ENCODE results near the gene ZNF224. TPM values are rescaled to one million over a fixed set of nuclear protein-coding genes. Genes with fewer than 3 reads are reported as not detected.
A peak's percentile ranks its signal among the peaks of the same experiment; 100 is the strongest.

ZNF224 gene
- 10 to 100 TPM; 16.2 to 34.1 (median 28.4) TPM for total RNA-seq

- WGBS, 2 donors = 0 to 1% methylated on average over 43 to 50 of the region's 50 CpGs
- Histone ChIP-seq H3K9me3 (peaks cover 0 to 20% (median 0%) of the 10 kb centered on the region in 4 donors), H3K4me3 (peak within 1 kb of the TSS; percentile 47 to 79 (median 68)), H3K36me3 (peaks cover 0 to 31% (median 0%) of the 10 kb centered on the region in 3 donors), H3K27me3 (no peaks in the 10 kb centered on the region), H3K4me1 (peaks cover 0 to 24% (median 6%) of the 10 kb centered on the region in 4 donors), H3K27ac (peak within 1 kb of the TSS in 3 of 4 donors; percentile 75 to 79 (median 77))
- TF ChIP-seq CTCF (IDR thresholded peaks at IDR 0.05) (no peak), POLR2A (IDR thresholded peaks at IDR 0.05) (peak in 1 of 2 donors; percentile 34), EP300 (IDR thresholded peaks at IDR 0.05) (peak; percentile 52 to 81)
- peak; percentile 75 to 85 for DNase-seq (ENCODE audit: low spot score in 2 of 2)
Measured at GRCh38 chr19:44093931-44094765, at the start of gene ZNF224. Gene ZNF224, plus strand, starts transcription at chr19:44094361. Its CDS starts 3,513 bp downstream, at chr19:44097874.

GRCh38 chr19:44050740-44051649 lies 43.2 kb upstream of the ZNF224 start:
- H3K27ac ChIP-seq = peak overlapping the region in 3 of 4 donors; percentile 39 to 81 (median 42)
- no peak for DNase-seq (ENCODE audit: low spot score in 2 of 2)
- H3K36me3 ChIP-seq = peaks cover 2 to 19% (median 3%) of the 10 kb centered on the region in 3 donors
- WGBS, 2 donors = 13 to 17% methylated on average over 21 of the region's 21 CpGs
- peak overlapping the region; percentile 52 to 70 (median 60) for H3K4me3 ChIP-seq
- peaks cover 0 to 10% of the 10 kb centered on the region in 2 donors for H3K27me3 ChIP-seq
- peaks cover 0 to 23% (median 0%) of the 10 kb centered on the region in 4 donors for H3K9me3 ChIP-seq
- peaks cover 0 to 16% (median 2%) of the 10 kb centered on the region in 4 donors for H3K4me1 ChIP-seq
- TF ChIP-seq CTCF (IDR thresholded peaks at IDR 0.05) (no peak), EP300 (IDR thresholded peaks at IDR 0.05) (no peak), POLR2A (IDR thresholded peaks at IDR 0.05) (no peak)

GRCh38 chr19:44051650-44052402 lies 42.3 kb upstream of the ZNF224 start, which contains the start of gene ZNF223:
Gene ZNF223, plus strand, starts transcription at chr19:44052036. Its CDS starts 3,141 bp downstream, at chr19:44055177.
- Histone ChIP-seq H3K4me1 (peaks cover 0 to 16% (median 2%) of the 10 kb centered on the region in 4 donors), H3K4me3 (peak within 1 kb of the TSS; percentile 52 to 70 (median 60)), H3K27me3 (peaks cover 0 to 10% of the 10 kb centered on the region in 2 donors), H3K9me3 (peaks cover 0 to 20% (median 0%) of the 10 kb centered on the region in 4 donors), H3K27ac (peak within 1 kb of the TSS in 3 of 4 donors; percentile 59 to 81 (median 67)), H3K36me3 (peaks cover 3 to 25% (median 3%) of the 10 kb centered on the region in 3 donors)
- TF ChIP-seq EP300 (IDR thresholded peaks at IDR 0.05) = peak; percentile 80 to 92
- no peak for TF ChIP-seq CTCF (IDR thresholded peaks at IDR 0.05)
- 1% methylated on average over 37 of the region's 38 CpGs for WGBS, 2 donors
- DNase-seq (ENCODE audit: low spot score in 2 of 2) = peak; percentile 85 to 92

GRCh38 chr19:44055870-44056269 lies 38.3 kb upstream of the ZNF224 start:
- H3K36me3 ChIP-seq = peaks cover 3 to 65% (median 9%) of the 10 kb centered on the region in 3 donors
- TF ChIP-seq POLR2A (IDR thresholded peaks at IDR 0.05) = no peak
- TF ChIP-seq CTCF (IDR thresholded peaks at IDR 0.05) = no peak
- TF ChIP-seq EP300 (IDR thresholded peaks at IDR 0.05) = no peak
- no peak overlapping the region for H3K27ac ChIP-seq
- no peak for DNase-seq (ENCODE audit: low spot score in 2 of 2)
- 91 to 95% methylated on average over 5 of the region's 5 CpGs for WGBS, 2 donors
- peaks cover 0 to 15% (median 2%) of the 10 kb centered on the region in 4 donors for H3K4me1 ChIP-seq
- no peak overlapping the region for H3K4me3 ChIP-seq
- H3K9me3 ChIP-seq = peaks cover 0 to 35% (median 0%) of the 10 kb centered on the region in 4 donors
- no peaks in the 10 kb centered on the region for H3K27me3 ChIP-seq

All from tibial nerve (tissue), 4 donors.